Naive B cell (primary cell): ENCODE results near the gene PDE3B. TPM values are rescaled to one million over a fixed set of nuclear protein-coding genes. Genes with fewer than 3 reads are reported as not detected.
A peak's percentile ranks its signal among the peaks of the same experiment; 100 is the strongest.
"Not testable (repeated sequence)": the region's sequence is repeated elsewhere in the genome, so short reads cannot be mapped to it uniquely, and the experiment has no call there.

Experiments used
- ATAC-seq, 2 donors: fragments of 150-1000 bp; cut with Tn5 transposase; 2 replicates each; pipeline ENCODE4 v1.10.0; 2021; ENCODE audit warnings: low read depth in 2 of 2, mild to moderate bottlenecking in 2 of 2, moderate library complexity in 2 of 2
- DNase-seq: peaks from one replicate; pipeline ENCODE4 v3.0.0; 2022
- H3K27ac Mint-ChIP-seq, 6 donors: one replicate each; pipeline ENCODE4 v1.8.0; 2020 to 2022; ENCODE audit warnings: mild to moderate bottlenecking in 6 of 6, mixed read lengths in 6 of 6, moderate library complexity in 5 of 6, inconsistent platforms in 2 of 6
- H3K27me3 Mint-ChIP-seq, 3 donors: one replicate each; pipeline ENCODE4 v1.8.0; 2021 to 2022; ENCODE audit warnings: mixed read lengths in 3 of 3, mild to moderate bottlenecking in 1 of 3
- H3K36me3 Mint-ChIP-seq, 2 donors: one replicate each; pipeline ENCODE4 v1.8.0; 2020 to 2022; ENCODE audit warnings: mixed read lengths in 2 of 2, inconsistent platforms in 1 of 2, mild to moderate bottlenecking in 1 of 2
- H3K4me1 Mint-ChIP-seq, 3 donors: one replicate each; pipeline ENCODE4 v1.8.0; 2020 to 2022; ENCODE audit warnings: mixed read lengths in 3 of 3, inconsistent platforms in 1 of 3, mild to moderate bottlenecking in 1 of 3, moderate library complexity in 1 of 3
- H3K4me3 Mint-ChIP-seq, 8 donors: one replicate each; pipeline ENCODE4 v1.8.0; 2020 to 2022; ENCODE audit warnings: mild to moderate bottlenecking in 8 of 8, mixed read lengths in 8 of 8, moderate library complexity in 8 of 8, inconsistent platforms in 2 of 8
- H3K9me3 Mint-ChIP-seq, 7 donors: one replicate each; pipeline ENCODE4 v1.8.0; 2020 to 2022; ENCODE audit warnings: mixed read lengths in 7 of 7, mild to moderate bottlenecking in 5 of 7, inconsistent platforms in 2 of 7, moderate library complexity in 1 of 7
- polyA plus RNA-seq, 6 donors: library from polyadenylated mRNA; unstranded; fragments of 300-500 nt; fragmentation: Illumina TruSeq; gene quantifications; one replicate each; pipeline ENCODE4 v1.2.3, GENCODE V29; 2021; ENCODE audit warnings: low read depth in 6 of 6

PDE3B gene
- polyA plus RNA-seq, 6 donors from 2014 or later, result 0.65 to 5.7 (median 1.6) TPM

DNA sequence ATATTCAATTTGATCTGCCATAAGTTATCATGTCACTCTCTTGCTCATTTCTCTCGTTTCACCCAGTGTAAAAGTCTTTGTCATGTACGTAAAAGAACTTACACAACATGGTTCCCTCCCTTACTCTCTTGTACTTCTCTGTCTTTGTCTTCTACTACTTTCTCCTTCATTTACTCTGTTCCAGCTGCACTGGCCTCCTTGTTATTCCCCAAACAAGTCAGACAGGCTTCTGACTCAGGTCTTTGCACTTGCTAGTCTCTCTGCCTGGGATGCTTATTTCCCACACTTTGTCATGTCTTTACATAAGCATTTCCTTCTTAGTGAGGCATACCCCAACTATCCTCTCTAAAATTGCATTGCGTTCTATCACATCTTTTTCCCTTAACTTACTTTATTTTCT is 131.1 kb downstream of the PDE3B start:
- no peak for ATAC-seq
- H3K27me3 Mint-ChIP-seq, result peaks cover 0 to 8% (median 0%) of the 10 kb centered on the region in 3 donors
- no peak overlapping the region for H3K4me3 Mint-ChIP-seq
- DNase-seq, result no peak
- peak overlapping the region in 4 of 6 donors; percentile 2 to 79 (median 58) for H3K27ac Mint-ChIP-seq
- H3K4me1 Mint-ChIP-seq, result peaks cover 13 to 21% (median 19%) of the 10 kb centered on the region in 3 donors
- peaks cover 0 to 8% (median 3%) of the 10 kb centered on the region in 7 donors for H3K9me3 Mint-ChIP-seq
- no peaks in the 10 kb centered on the region for H3K36me3 Mint-ChIP-seq

DNA sequence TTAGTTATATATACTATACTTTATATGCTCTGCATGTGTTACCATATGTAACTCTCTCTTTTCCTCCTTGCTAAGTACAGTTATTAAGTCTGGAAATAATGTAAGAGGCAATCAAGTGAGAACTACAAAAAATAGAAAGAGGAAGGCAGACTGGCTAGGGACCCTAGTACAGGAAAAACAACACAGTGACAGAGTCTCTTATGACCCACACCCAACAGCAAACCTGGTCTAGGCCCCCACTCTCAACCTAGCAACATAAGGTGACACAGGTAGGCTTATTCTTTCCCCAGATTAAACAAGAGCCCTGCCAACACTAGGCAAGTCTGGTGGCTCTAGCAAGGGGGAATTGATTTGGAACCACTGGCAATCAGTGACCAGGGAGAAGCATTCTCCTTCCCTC is 132.3 kb downstream of the PDE3B start:
- Mint-ChIP-seq H3K4me3 (peak overlapping the region in 7 of 8 donors; percentile 36 to 75 (median 67)), H3K4me1 (peaks cover 13 to 21% (median 19%) of the 10 kb centered on the region in 3 donors), H3K27ac (peak overlapping the region in 5 of 6 donors; percentile 58 to 95 (median 78)), H3K9me3 (peaks cover 0 to 8% (median 3%) of the 10 kb centered on the region in 7 donors), H3K36me3 (no peaks in the 10 kb centered on the region), H3K27me3 (peaks cover 0 to 8% (median 0%) of the 10 kb centered on the region in 3 donors)
- peak; percentile 85 to 89 for ATAC-seq
- DNase-seq, result peak; percentile 20

DNA sequence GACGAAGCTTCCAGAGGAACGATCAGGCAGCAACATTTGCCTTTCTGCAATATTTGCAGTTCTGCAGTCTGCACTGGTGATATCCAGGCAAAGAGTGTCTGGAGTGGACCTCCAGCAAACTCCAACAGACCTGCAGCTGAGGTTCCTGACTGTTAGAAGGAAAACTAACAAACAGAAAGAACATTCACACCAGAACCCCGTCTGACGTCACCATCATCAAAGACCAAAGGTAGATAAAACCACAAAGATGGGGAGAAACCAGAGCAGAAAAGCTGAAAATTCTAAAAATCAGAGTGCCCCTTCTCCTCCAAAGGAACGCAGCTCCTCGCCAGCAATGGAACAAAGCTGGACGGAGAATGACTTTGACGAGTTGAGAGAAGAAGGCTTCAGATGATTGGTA is 134.9 kb downstream of the PDE3B start:
- peaks cover 13 to 21% (median 19%) of the 10 kb centered on the region in 3 donors for H3K4me1 Mint-ChIP-seq
- H3K27me3 Mint-ChIP-seq, ATAC-seq, DNase-seq, H3K36me3 Mint-ChIP-seq, H3K4me3 Mint-ChIP-seq: not testable (repeated sequence)
- peak overlapping the region in 1 of 6 donors; percentile 32 for H3K27ac Mint-ChIP-seq
- H3K9me3 Mint-ChIP-seq, result peaks cover 0 to 12% (median 3%) of the 10 kb centered on the region in 7 donors

DNA sequence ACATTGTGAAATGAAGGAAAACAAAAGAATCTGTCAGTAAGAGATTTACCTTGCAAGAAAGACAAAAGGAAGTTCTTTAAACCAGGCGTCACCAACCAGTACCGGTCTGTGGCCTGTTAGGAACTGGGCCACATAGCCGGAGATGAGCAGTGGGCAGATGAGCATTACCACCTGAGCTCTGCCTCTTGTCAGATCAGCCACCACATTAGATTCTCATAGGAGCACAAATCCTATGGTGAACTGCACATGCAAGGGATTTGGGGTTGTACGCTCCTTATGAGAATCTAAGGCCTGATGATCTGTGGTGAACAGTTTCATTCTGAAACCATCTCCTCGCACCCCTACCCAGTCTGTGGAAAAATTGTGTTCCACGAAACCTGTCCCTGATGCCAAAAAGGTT is 140.2 kb downstream of the PDE3B start:
- H3K9me3 Mint-ChIP-seq, result peaks cover 0 to 8% (median 2%) of the 10 kb centered on the region in 7 donors
- H3K27me3 Mint-ChIP-seq, result no peaks in the 10 kb centered on the region
- DNase-seq (no peak), ATAC-seq (no peak)
- peaks cover 0 to 7% (median 0%) of the 10 kb centered on the region in 3 donors for H3K4me1 Mint-ChIP-seq
- no peak overlapping the region for H3K4me3 Mint-ChIP-seq
- H3K27ac Mint-ChIP-seq, result peak overlapping the region in 3 of 6 donors; percentile 8 to 69 (median 50)
- no peaks in the 10 kb centered on the region for H3K36me3 Mint-ChIP-seq

DNA sequence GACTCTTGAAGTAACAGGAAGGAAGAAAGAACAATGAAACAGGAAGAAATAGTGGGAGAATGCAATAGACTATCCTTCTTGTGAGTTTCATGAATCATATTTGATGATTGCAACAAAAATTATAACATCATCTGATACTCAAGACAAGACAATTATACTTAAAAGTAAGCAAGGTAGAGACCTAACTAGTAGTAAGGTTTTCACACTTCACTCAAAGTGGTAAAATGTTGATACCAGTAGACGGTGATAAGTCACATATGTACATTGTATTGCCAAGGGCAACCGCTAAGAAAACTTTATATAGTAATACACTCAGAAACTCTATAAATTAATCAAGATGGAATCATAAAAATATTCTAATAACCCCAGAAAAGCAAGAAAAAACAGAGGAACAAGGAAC is 140.6 kb downstream of the PDE3B start:
- Mint-ChIP-seq H3K27me3 (no peaks in the 10 kb centered on the region), H3K9me3 (peaks cover 0 to 8% (median 0%) of the 10 kb centered on the region in 7 donors), H3K4me1 (peaks cover 0 to 7% (median 0%) of the 10 kb centered on the region in 3 donors), H3K4me3 (no peak overlapping the region), H3K36me3 (no peaks in the 10 kb centered on the region), H3K27ac (peak overlapping the region in 4 of 6 donors; percentile 8 to 69 (median 52))
- no peak for DNase-seq
- no peak for ATAC-seq

DNA sequence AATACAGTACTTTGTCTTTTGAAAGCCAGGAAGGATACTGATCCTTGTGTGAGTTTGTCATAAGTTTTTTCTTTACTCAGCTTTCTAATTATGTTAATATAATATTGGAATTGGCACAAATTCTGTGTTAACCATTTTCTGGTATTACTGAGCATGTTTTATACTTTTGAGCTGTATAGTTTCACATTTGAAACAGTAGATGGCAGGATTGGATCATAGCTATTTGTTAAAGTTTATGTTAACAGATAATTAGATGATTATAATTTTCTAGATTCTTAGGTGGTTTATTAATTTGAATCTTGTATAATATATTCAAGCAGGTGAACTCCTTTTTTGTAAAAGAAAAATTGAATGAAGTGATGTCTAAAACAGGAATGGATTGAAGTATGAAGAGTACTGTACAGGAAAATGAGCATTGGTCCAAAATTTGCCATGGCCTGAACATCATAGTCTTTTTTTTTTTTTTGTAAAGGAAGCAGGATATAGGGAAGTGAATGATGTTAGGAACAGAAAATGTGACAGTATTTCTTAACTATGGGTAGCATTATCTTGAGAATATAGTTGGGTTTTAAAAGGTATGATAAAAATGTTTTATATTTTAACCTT is 146.4 kb downstream of the PDE3B start:
- Mint-ChIP-seq H3K27ac (peak overlapping the region in 1 of 6 donors; percentile 42), H3K4me1 (no peaks in the 10 kb centered on the region), H3K27me3 (no peaks in the 10 kb centered on the region), H3K9me3 (no peaks in the 10 kb centered on the region), H3K36me3 (no peaks in the 10 kb centered on the region), H3K4me3 (no peak overlapping the region)
- ATAC-seq, result peak in 1 of 2 donors; percentile 49
- no peak for DNase-seq

DNA sequence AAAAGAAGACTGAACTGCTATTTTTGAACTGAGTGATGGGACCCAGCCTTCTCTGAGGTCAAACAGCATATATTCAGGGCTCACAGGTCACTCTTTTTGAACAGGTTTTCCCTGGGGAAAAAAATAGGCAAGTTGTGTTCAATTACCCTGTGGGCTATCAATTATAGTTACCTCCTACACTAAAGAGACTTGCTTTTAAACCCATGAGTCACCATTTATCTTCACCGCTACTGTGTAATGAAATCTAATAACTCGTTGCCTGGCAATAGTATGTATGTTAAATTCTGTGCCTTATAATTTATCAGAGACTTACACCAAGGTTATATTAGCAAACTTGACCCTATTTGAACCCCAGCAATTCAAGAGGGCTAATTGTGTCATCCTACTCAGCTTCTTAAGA is 149.9 kb downstream of the PDE3B start:
- DNase-seq (no peak), ATAC-seq (no peak)
- Mint-ChIP-seq H3K4me1 (no peaks in the 10 kb centered on the region), H3K36me3 (no peaks in the 10 kb centered on the region), H3K27ac (no peak overlapping the region), H3K4me3 (no peak overlapping the region), H3K9me3 (peaks cover 0 to 5% (median 0%) of the 10 kb centered on the region in 7 donors), H3K27me3 (no peaks in the 10 kb centered on the region)

DNA sequence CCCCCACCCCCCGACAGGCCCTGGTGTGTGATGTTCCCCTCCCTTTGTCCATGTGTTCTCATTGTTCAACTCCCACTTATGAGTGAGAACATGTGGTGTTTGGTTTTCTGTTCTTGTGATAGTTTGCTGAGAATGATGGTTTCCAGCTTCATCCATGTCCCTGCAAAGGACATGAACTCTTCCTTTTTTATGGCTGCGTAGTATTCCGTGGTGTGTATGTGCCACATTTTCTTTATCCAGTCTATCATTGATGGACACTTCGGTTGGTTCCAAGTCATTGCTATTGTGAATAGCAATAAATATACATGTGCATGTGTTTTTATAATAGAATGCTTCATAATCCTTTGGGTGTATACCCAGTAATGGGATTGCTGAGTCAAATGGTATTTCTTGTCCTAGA is 152.4 kb downstream of the PDE3B start:
- not testable (repeated sequence) for ATAC-seq, H3K36me3 Mint-ChIP-seq
- H3K27ac Mint-ChIP-seq, result peak overlapping the region in 2 of 6 donors; percentile 54 to 79

DNA sequence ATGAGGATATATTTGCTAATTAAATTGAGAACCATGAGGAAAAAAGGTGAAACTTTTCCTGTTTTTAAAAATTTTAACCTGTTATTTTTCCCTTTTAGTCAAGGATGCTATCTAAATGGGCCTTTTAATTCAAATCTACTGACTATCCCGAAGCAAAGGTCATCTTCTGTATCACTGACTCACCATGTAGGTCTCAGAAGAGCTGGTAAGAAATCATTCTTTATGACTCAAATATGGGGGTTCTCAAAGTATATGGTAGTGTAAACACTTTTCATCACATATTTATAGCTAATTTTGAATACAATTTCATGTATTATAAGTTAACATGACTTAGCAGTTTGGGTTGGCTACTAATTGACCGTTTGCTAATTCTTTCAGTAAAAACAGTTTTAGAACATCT is 160.2 kb downstream of the PDE3B start:
- no peak overlapping the region for H3K4me3 Mint-ChIP-seq
- H3K36me3 Mint-ChIP-seq, result peaks cover 0 to 7% of the 10 kb centered on the region in 2 donors
- peaks cover 0 to 6% (median 0%) of the 10 kb centered on the region in 7 donors for H3K9me3 Mint-ChIP-seq
- H3K27ac Mint-ChIP-seq, result no peak overlapping the region
- H3K4me1 Mint-ChIP-seq, result no peaks in the 10 kb centered on the region
- ATAC-seq (no peak), DNase-seq (no peak)
- peaks cover 0 to 21% (median 4%) of the 10 kb centered on the region in 3 donors for H3K27me3 Mint-ChIP-seq

More for the DNA sequence above, 152.4 kb downstream of the PDE3B start:
- H3K4me3 Mint-ChIP-seq, DNase-seq, H3K9me3 Mint-ChIP-seq, H3K4me1 Mint-ChIP-seq: not testable (repeated sequence)
- H3K27me3 Mint-ChIP-seq, result peaks cover 0 to 20% (median 4%) of the 10 kb centered on the region in 3 donors

DNA sequence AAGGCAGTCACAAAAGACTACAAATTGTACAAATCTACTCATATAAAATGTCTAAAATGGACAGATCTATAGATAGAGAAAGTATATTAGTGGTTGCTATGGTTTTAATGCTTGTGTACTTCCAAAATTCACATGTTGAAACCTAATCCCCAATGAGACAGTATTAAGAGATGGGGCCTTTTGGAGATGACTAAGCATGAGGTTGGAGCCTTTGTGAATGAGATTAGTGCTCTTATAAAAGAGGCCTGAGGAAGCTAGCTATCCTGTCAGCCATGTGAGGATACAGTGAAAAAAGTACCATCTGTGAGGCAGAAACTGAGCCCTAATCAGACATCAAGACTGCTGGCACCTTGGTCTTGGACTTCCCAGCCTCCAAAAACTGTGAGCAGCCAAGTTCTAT is 165.9 kb downstream of the PDE3B start:
- ATAC-seq (no peak), DNase-seq (no peak)
- Mint-ChIP-seq H3K27ac (no peak overlapping the region), H3K27me3 (peaks cover 0 to 3% (median 0%) of the 10 kb centered on the region in 3 donors), H3K36me3 (peaks cover 0 to 7% of the 10 kb centered on the region in 2 donors), H3K4me3 (no peak overlapping the region), H3K4me1 (no peaks in the 10 kb centered on the region), H3K9me3 (peaks cover 0 to 10% (median 0%) of the 10 kb centered on the region in 7 donors)

DNA sequence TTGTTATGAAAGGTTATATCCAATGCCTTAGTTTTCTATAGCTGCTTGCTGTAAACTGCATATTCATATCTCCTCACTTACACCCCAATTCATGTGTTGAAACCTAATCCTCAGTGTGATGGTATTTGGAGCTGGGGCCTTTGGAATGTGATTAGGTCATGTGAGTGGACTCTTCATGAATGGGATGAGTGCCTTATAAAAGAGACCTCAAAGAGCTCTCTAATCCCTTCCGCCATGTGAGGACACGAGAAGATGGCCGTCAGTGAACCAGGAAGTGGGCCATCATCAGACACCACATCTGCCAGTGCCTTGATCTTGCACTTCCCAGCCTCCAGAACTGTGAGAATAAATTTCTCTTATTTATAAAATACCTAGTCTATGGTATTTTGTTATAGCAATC is 169.2 kb downstream of the PDE3B start:
- ATAC-seq, result no peak
- Mint-ChIP-seq H3K9me3 (peaks cover 0 to 5% (median 0%) of the 10 kb centered on the region in 7 donors), H3K4me1 (no peaks in the 10 kb centered on the region), H3K36me3 (no peaks in the 10 kb centered on the region), H3K27me3 (peaks cover 0 to 3% (median 0%) of the 10 kb centered on the region in 3 donors), H3K27ac (no peak overlapping the region), H3K4me3 (no peak overlapping the region)
- DNase-seq, result no peak

DNA sequence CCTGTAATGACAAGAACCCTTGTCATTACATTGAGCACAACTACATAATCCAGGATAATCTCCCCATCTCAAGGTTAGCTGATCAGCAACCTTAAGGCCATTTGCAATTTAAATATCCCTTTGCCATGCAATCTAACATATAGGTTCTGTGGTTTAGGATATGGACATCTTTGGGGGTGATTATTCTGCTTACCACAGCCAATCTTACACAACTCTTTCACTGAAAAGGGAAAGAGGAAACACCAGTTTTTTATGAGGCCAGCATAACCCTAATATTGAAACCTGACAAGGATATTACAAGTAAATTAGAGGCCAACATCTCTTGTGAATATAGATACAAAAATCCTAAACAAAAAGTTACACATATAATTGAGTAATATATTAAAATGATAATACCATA is 169.9 kb downstream of the PDE3B start:
- Mint-ChIP-seq H3K9me3 (peaks cover 0 to 5% (median 0%) of the 10 kb centered on the region in 7 donors), H3K36me3 (no peaks in the 10 kb centered on the region), H3K27ac (no peak overlapping the region), H3K4me3 (no peak overlapping the region), H3K4me1 (no peaks in the 10 kb centered on the region), H3K27me3 (peaks cover 0 to 3% (median 0%) of the 10 kb centered on the region in 3 donors)
- ATAC-seq, result no peak
- no peak for DNase-seq

DNA sequence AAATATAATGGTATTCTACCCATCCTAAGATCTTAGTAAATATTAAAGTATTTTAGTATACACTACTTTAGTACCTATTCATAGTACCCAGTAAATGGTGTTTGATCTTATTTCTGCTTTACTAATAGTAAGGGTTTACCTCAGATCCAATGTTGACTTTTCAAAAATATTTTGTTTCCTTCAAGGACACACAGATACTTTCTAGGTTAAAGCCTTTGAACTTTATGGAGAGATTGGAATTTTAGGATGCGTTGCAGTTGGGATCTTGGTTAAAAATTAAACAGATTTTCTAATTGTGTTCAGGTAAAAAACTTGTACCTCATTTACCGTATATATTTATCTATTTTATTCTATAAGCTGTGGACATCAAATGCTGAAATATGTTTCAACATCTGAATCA is 175.2 kb downstream of the PDE3B start:
- ATAC-seq, result no peak
- no peak overlapping the region for H3K4me3 Mint-ChIP-seq
- H3K36me3 Mint-ChIP-seq, result no peaks in the 10 kb centered on the region
- H3K27ac Mint-ChIP-seq, result no peak overlapping the region
- H3K4me1 Mint-ChIP-seq, result no peaks in the 10 kb centered on the region
- H3K9me3 Mint-ChIP-seq, result no peaks in the 10 kb centered on the region
- DNase-seq, result no peak
- peaks cover 0 to 1% (median under 1%) of the 10 kb centered on the region in 3 donors for H3K27me3 Mint-ChIP-seq

DNA sequence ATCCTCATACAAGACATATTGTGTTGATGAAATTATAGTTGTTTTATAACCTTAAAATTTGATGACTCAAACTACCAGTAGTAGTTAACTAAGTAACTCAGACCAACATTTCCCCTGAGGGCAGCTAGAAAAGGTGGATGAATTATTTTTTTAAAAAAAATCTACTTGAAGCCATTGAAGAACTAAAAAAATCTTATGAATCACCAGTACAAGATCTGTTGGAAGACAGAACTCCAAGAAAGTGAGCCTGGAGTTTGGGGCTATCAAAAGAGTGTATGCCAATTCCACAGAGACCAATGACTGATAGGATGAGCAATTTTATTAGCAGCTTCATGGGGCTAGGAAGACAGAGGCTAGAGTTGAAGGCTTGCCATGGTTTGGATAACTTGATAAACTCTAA is 176.0 kb downstream of the PDE3B start:
- no peak for ATAC-seq
- H3K27me3 Mint-ChIP-seq, result peaks cover 0 to 7% (median 6%) of the 10 kb centered on the region in 3 donors
- no peaks in the 10 kb centered on the region for H3K4me1 Mint-ChIP-seq
- H3K4me3 Mint-ChIP-seq, result no peak overlapping the region
- H3K9me3 Mint-ChIP-seq, result peaks cover 0 to 3% (median 0%) of the 10 kb centered on the region in 7 donors
- no peak for DNase-seq
- peaks cover 0 to 6% of the 10 kb centered on the region in 2 donors for H3K36me3 Mint-ChIP-seq
- no peak overlapping the region for H3K27ac Mint-ChIP-seq
